ENCODE data around the gene NMNAT2.

NMNAT2 gene

GRCh38 chr1:183206538-183207122, 211.6 kb downstream of the NMNAT2 start:
- no peak for DNase-seq

GRCh38 chr1:183205196-183205781, 212.9 kb downstream of the NMNAT2 start:
- DNase-seq: no peak

- no peak for DNase-seq
Observed at GRCh38 chr1:183203094-183203493, 215.1 kb downstream of the NMNAT2 start.

GRCh38 chr1:183200451-183200850, 217.7 kb downstream of the NMNAT2 start:
- no peak for DNase-seq

- no peak for DNase-seq
Observed at GRCh38 chr1:183199304-183199703, 218.9 kb downstream of the NMNAT2 start.

GRCh38 chr1:183198463-183198862, 219.7 kb downstream of the NMNAT2 start:
- DNase-seq: no peak

All from NCI-H1417 (cell line).